Measurements from ENCODE around the gene RAB7A.
"Not testable (repeated sequence)": the region's sequence is repeated elsewhere in the genome, so short reads cannot be mapped to it uniquely, and the experiment has no call there.

The RAB7A gene

GRCh38 chr3:128748557-128748956, 22.6 kb downstream of the RAB7A start:
- no peak for DNase-seq (ENCODE audit: low read depth, low spot score)
- in situ Hi-C loops (cut with HindIII; ENCODE audit: low sequenced_read_pairs), result no loop called here
- TF ChIP-seq CTCF (IDR thresholded peaks at IDR 0.05; ENCODE audit: low read depth, low read length), result no peak
- H3K4me3 ChIP-seq (ENCODE audit: low read depth, low read length), result no peak overlapping the region

- DNase-seq (ENCODE audit: low read depth, low spot score), result no peak
- H3K4me3 ChIP-seq (ENCODE audit: low read depth, low read length), result no peak overlapping the region
- in situ Hi-C loops (cut with HindIII; ENCODE audit: low sequenced_read_pairs), result no loop called here
- no peak for TF ChIP-seq CTCF (IDR thresholded peaks at IDR 0.05; ENCODE audit: low read depth, low read length)
Observed at GRCh38 chr3:128749035-128749434, 23.1 kb downstream of the RAB7A start.

GRCh38 chr3:128749561-128749960, 23.6 kb downstream of the RAB7A start:
- H3K4me3 ChIP-seq (ENCODE audit: low read depth, low read length); in situ Hi-C loops (cut with HindIII; ENCODE audit: low sequenced_read_pairs); DNase-seq (ENCODE audit: low read depth, low spot score): not testable (repeated sequence)

GRCh38 chr3:128753715-128754114, 27.7 kb downstream of the RAB7A start:
- H3K4me3 ChIP-seq (ENCODE audit: low read depth, low read length), result no peak overlapping the region
- no peak for TF ChIP-seq CTCF (IDR thresholded peaks at IDR 0.05; ENCODE audit: low read depth, low read length)
- no peak for DNase-seq (ENCODE audit: low read depth, low spot score)
- in situ Hi-C loops (cut with HindIII; ENCODE audit: low sequenced_read_pairs), result no loop called here

GRCh38 chr3:128760042-128760441, 34.1 kb downstream of the RAB7A start:
- no peak overlapping the region for H3K4me3 ChIP-seq (ENCODE audit: low read depth, low read length)
- no peak for DNase-seq (ENCODE audit: low read depth, low spot score)
- in situ Hi-C loops (cut with HindIII; ENCODE audit: low sequenced_read_pairs), result no loop called here
- no peak for TF ChIP-seq CTCF (IDR thresholded peaks at IDR 0.05; ENCODE audit: low read depth, low read length)

GRCh38 chr3:128760881-128761280, 34.9 kb downstream of the RAB7A start:
- in situ Hi-C loops (cut with HindIII; ENCODE audit: low sequenced_read_pairs), result no loop called here
- no peak overlapping the region for H3K4me3 ChIP-seq (ENCODE audit: low read depth, low read length)
- no peak for TF ChIP-seq CTCF (IDR thresholded peaks at IDR 0.05; ENCODE audit: low read depth, low read length)

GRCh38 chr3:128761392-128761791, 35.4 kb downstream of the RAB7A start:
- TF ChIP-seq CTCF (IDR thresholded peaks at IDR 0.05; ENCODE audit: low read depth, low read length), result no peak
- in situ Hi-C loops (cut with HindIII; ENCODE audit: low sequenced_read_pairs), result no loop called here
- no peak overlapping the region for H3K4me3 ChIP-seq (ENCODE audit: low read depth, low read length)
- DNase-seq (ENCODE audit: low read depth, low spot score), result no peak

More at GRCh38 chr3:128760881-128761280, 34.9 kb downstream of the RAB7A start:
- no peak for DNase-seq (ENCODE audit: low read depth, low spot score)

All from astrocyte of the spinal cord (primary cell).